GM19324 (cell line): ENCODE data around the gene ASB7.
"Not testable (repeated sequence)": the region's sequence is repeated elsewhere in the genome, so short reads cannot be mapped to it uniquely, and the experiment has no call there.

Source experiments
- ATAC-seq: cut with Tn5 transposase; IDR thresholded peaks from one replicate; pipeline ENCODE4 v1.9.1; 2021; ENCODE audit warnings: mild to moderate bottlenecking, moderate library complexity; ENCODE audit not compliant: unreplicated experiment, low FRiP score

ASB7 gene

GRCh38 chr15:100602064-100602822, at the start of gene ASB7, which contains the start of gene LINS1:
Gene ASB7 (plus strand): TSS chr15:100602589. CDS start chr15:100612217, 9,628 bp downstream.
Gene LINS1 (minus strand): TSS chr15:100602184. CDS start chr15:100580842, 21,342 bp downstream.
- ATAC-seq = peak; percentile 91

- no peak for ATAC-seq
Observed at GRCh38 chr15:100553468-100553867, 48.9 kb upstream of the ASB7 start.

GRCh38 chr15:100558771-100559254, 43.6 kb upstream of the ASB7 start:
- no peak for ATAC-seq

GRCh38 chr15:100559330-100559729, 43.1 kb upstream of the ASB7 start:
- no peak for ATAC-seq

GRCh38 chr15:100560323-100560722, 42.1 kb upstream of the ASB7 start:
- ATAC-seq = no peak

GRCh38 chr15:100565591-100565990, 36.8 kb upstream of the ASB7 start:
- ATAC-seq = no peak

GRCh38 chr15:100566850-100567628, 35.4 kb upstream of the ASB7 start:
- no peak for ATAC-seq

GRCh38 chr15:100569391-100569790, 33.0 kb upstream of the ASB7 start:
- no peak for ATAC-seq

- ATAC-seq = no peak
Observed at GRCh38 chr15:100570275-100570674, 32.1 kb upstream of the ASB7 start.

- ATAC-seq = peak; percentile 73
Observed at GRCh38 chr15:100570735-100571313, 31.6 kb upstream of the ASB7 start.

- no peak for ATAC-seq
Observed at GRCh38 chr15:100571592-100572167, 30.7 kb upstream of the ASB7 start.

- no peak for ATAC-seq
Observed at GRCh38 chr15:100572362-100572983, 29.9 kb upstream of the ASB7 start.

GRCh38 chr15:100573526-100573925, 28.9 kb upstream of the ASB7 start:
- ATAC-seq = no peak

- no peak for ATAC-seq
Observed at GRCh38 chr15:100580414-100580813, 22.0 kb upstream of the ASB7 start.

- ATAC-seq = no peak
Observed at GRCh38 chr15:100588638-100589242, 13.6 kb upstream of the ASB7 start.

GRCh38 chr15:100591163-100591562, 11.2 kb upstream of the ASB7 start:
- ATAC-seq = not testable (repeated sequence)

- ATAC-seq = no peak
Observed at GRCh38 chr15:100591835-100592234, 10.6 kb upstream of the ASB7 start.

GRCh38 chr15:100592898-100593297, 9.5 kb upstream of the ASB7 start:
- ATAC-seq = no peak

- ATAC-seq = no peak
Observed at GRCh38 chr15:100593431-100593830, 9.0 kb upstream of the ASB7 start.

GRCh38 chr15:100595964-100596363, 6.4 kb upstream of the ASB7 start:
- ATAC-seq = no peak
